Measurements from ENCODE around the gene PTPN3.

Gene PTPN3

DNA sequence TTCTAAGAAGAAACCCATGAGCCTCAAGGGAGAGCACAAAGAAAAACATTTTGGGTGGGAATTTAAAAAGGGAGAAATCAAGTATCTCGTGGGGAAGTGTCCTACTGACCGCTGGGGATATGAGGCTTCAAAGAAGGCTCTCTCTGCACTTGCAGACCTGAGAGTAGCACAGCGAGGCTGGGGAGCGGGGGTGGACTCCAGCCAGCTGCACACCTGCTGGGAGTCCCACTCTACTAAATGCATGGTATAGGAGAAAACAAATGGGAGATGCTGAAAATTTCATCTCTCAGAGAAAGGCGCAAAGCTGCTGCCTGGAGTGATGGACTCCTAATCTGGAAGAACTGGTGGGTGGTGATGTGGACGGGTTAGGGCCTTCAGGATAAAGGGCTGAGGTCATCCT lies 110.3 kb downstream of the PTPN3 start:
- H3K9me3 ChIP-seq (ENCODE audit: control insufficient read depth, insufficient read depth, low read length) = no peaks in the 10 kb centered on the region
- H3K4me1 ChIP-seq (ENCODE audit: control insufficient read depth, insufficient read depth, low read length) = no peaks in the 10 kb centered on the region
- peaks cover 4% of the 10 kb centered on the region for H3K36me3 ChIP-seq (ENCODE audit: control insufficient read depth, insufficient read depth, low read length)
- H3K27me3 ChIP-seq (ENCODE audit: control insufficient read depth, insufficient read depth, low read length) = no peaks in the 10 kb centered on the region
- no peak overlapping the region for H3K9ac ChIP-seq (ENCODE audit: low read depth, low read length)
- H3K4me3 ChIP-seq (ENCODE audit: low read depth, low read length) = no peak overlapping the region

DNA sequence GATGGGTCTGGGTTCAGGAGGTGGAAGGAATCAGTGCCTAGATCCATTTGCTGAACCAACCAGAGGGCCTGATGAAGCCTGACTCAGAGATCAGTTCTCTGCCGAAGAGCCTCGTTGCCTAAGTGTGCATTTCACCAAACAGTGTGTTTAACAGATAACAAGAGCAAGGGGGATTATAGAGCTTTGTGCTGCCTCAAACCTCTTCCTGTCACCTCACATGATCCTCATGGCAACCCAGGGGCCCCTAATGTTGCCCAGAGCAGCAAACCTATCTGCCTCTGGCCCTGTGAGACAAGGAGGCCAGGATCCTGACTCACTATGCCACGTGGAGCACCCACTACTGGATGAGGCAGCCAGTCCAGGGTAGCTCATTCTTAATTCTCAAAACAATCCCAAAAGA lies 110.9 kb downstream of the PTPN3 start:
- no peaks in the 10 kb centered on the region for H3K9me3 ChIP-seq (ENCODE audit: control insufficient read depth, insufficient read depth, low read length)
- H3K9ac ChIP-seq (ENCODE audit: low read depth, low read length) = no peak overlapping the region
- H3K27me3 ChIP-seq (ENCODE audit: control insufficient read depth, insufficient read depth, low read length) = no peaks in the 10 kb centered on the region
- peaks cover 4% of the 10 kb centered on the region for H3K36me3 ChIP-seq (ENCODE audit: control insufficient read depth, insufficient read depth, low read length)
- H3K4me1 ChIP-seq (ENCODE audit: control insufficient read depth, insufficient read depth, low read length) = no peaks in the 10 kb centered on the region
- no peak overlapping the region for H3K4me3 ChIP-seq (ENCODE audit: low read depth, low read length)

DNA sequence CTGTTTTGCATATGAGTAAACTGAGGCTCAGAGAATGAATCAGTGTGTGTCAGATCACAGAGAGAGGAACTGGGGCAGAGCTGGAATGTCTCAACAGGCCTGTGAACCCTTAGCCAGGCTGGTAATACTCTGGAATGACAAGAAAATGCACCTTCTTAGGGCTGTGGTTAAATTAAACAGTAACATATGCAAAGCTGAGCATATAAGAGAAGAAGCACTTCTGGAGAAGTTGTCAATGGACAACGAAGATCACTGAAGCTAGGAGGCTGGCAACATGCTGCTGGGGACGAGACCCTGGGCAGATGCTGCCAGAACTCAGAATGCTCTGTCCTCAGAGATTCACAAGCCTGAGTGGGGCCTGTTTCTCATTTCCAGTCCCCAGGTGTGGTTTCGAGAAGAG lies 112.6 kb downstream of the PTPN3 start:
- H3K9ac ChIP-seq (ENCODE audit: low read depth, low read length) = no peak overlapping the region
- H3K4me3 ChIP-seq (ENCODE audit: low read depth, low read length) = no peak overlapping the region
- H3K9me3 ChIP-seq (ENCODE audit: control insufficient read depth, insufficient read depth, low read length) = no peaks in the 10 kb centered on the region
- H3K27me3 ChIP-seq (ENCODE audit: control insufficient read depth, insufficient read depth, low read length) = no peaks in the 10 kb centered on the region
- peaks cover 4% of the 10 kb centered on the region for H3K36me3 ChIP-seq (ENCODE audit: control insufficient read depth, insufficient read depth, low read length)
- H3K4me1 ChIP-seq (ENCODE audit: control insufficient read depth, insufficient read depth, low read length) = no peaks in the 10 kb centered on the region

DNA sequence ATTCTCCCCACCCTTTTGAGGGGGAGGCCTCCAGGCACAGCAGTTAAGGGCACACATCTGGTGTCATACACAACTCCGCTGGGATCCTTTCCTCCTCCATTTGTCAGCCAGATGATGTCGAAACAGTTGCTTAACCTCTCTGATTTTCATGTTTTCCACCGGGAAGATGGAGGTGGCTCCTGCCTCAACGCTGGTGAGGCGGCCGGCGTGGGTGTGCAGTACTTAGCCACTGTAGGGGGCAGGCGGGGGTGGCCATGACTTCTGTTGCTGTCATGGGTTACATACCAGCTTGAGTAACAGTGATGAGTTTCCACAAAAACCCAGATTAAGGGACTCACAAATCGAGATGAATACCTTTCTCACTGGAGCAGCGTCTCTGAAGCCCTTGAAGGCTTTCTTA lies 114.2 kb downstream of the PTPN3 start:
- no peaks in the 10 kb centered on the region for H3K9me3 ChIP-seq (ENCODE audit: control insufficient read depth, insufficient read depth, low read length)
- no peak overlapping the region for H3K9ac ChIP-seq (ENCODE audit: low read depth, low read length)
- peaks cover 4% of the 10 kb centered on the region for H3K36me3 ChIP-seq (ENCODE audit: control insufficient read depth, insufficient read depth, low read length)
- no peaks in the 10 kb centered on the region for H3K27me3 ChIP-seq (ENCODE audit: control insufficient read depth, insufficient read depth, low read length)
- H3K4me1 ChIP-seq (ENCODE audit: control insufficient read depth, insufficient read depth, low read length) = no peaks in the 10 kb centered on the region
- H3K4me3 ChIP-seq (ENCODE audit: low read depth, low read length) = no peak overlapping the region

DNA sequence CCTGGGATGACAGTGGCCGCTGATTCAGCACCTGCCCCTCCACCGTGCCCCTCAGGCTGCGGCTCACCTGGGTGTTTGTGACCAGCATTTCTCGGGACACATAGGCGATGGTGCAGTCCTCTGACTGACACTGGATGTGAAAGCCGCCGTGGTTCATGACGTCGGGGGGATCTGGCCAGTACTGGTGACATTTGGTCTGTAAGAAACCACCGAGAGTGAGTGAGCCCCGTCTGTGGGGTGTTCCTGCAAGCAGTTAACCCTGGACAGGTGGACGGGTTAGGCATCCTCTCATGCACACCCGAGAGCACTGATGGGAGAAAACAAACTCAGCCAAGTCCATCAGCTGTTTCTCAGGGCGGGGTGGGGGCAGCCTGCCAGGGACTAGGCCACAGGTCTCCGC lies 114.8 kb downstream of the PTPN3 start:
- no peaks in the 10 kb centered on the region for H3K4me1 ChIP-seq (ENCODE audit: control insufficient read depth, insufficient read depth, low read length)
- no peak overlapping the region for H3K9ac ChIP-seq (ENCODE audit: low read depth, low read length)
- no peak overlapping the region for H3K4me3 ChIP-seq (ENCODE audit: low read depth, low read length)
- H3K27me3 ChIP-seq (ENCODE audit: control insufficient read depth, insufficient read depth, low read length) = no peaks in the 10 kb centered on the region
- H3K9me3 ChIP-seq (ENCODE audit: control insufficient read depth, insufficient read depth, low read length) = no peaks in the 10 kb centered on the region
- H3K36me3 ChIP-seq (ENCODE audit: control insufficient read depth, insufficient read depth, low read length) = peaks cover 4% of the 10 kb centered on the region

DNA sequence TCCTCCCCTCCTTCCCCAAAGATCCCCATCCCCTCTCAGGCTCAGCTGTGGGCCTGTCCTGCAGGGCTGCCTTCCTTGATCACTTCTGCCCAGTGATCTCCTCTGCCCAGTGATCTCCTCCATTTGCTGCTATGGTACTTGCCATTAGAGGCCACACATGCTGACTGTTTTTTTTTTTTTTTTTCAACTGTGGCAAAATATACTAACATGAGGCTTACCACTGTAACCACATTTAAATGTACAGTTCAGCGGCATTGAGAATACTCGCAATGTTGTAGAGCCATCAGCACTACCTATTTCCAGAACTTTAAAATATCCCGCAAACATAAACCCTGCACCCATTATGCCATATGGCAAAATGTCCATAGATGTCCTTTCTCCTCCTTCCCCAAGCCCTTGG lies 115.5 kb downstream of the PTPN3 start:
- Histone ChIP-seq H3K4me1 (ENCODE audit: control insufficient read depth, insufficient read depth, low read length) (no peaks in the 10 kb centered on the region), H3K36me3 (ENCODE audit: control insufficient read depth, insufficient read depth, low read length) (peaks cover 4% of the 10 kb centered on the region), H3K27me3 (ENCODE audit: control insufficient read depth, insufficient read depth, low read length) (no peaks in the 10 kb centered on the region), H3K4me3 (ENCODE audit: low read depth, low read length) (no peak overlapping the region), H3K9ac (ENCODE audit: low read depth, low read length) (no peak overlapping the region), H3K9me3 (ENCODE audit: control insufficient read depth, insufficient read depth, low read length) (no peaks in the 10 kb centered on the region)

DNA sequence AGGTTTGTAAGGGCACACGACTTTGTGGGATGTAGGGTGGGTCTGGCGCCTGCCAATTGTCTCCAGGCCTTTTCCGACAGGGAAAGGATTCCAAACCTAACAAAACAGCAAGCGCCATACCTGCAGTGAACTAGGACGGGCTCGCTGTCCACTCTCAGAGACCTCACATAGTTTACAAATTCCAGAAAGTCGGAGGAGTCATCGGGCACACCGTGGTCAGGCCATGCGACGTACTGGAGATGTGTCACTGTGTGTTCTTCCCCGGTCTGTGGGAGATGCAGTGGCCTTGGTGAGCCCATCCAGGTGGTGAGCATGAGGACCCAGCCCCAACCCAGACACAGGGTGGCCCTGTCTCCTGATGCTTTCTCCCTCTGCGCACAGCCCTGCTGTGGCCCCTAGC lies 115.9 kb downstream of the PTPN3 start:
- H3K27me3 ChIP-seq (ENCODE audit: control insufficient read depth, insufficient read depth, low read length) = no peaks in the 10 kb centered on the region
- H3K36me3 ChIP-seq (ENCODE audit: control insufficient read depth, insufficient read depth, low read length) = peaks cover 4% of the 10 kb centered on the region
- no peaks in the 10 kb centered on the region for H3K4me1 ChIP-seq (ENCODE audit: control insufficient read depth, insufficient read depth, low read length)
- no peaks in the 10 kb centered on the region for H3K9me3 ChIP-seq (ENCODE audit: control insufficient read depth, insufficient read depth, low read length)
- H3K4me3 ChIP-seq (ENCODE audit: low read depth, low read length) = no peak overlapping the region
- H3K9ac ChIP-seq (ENCODE audit: low read depth, low read length) = no peak overlapping the region

DNA sequence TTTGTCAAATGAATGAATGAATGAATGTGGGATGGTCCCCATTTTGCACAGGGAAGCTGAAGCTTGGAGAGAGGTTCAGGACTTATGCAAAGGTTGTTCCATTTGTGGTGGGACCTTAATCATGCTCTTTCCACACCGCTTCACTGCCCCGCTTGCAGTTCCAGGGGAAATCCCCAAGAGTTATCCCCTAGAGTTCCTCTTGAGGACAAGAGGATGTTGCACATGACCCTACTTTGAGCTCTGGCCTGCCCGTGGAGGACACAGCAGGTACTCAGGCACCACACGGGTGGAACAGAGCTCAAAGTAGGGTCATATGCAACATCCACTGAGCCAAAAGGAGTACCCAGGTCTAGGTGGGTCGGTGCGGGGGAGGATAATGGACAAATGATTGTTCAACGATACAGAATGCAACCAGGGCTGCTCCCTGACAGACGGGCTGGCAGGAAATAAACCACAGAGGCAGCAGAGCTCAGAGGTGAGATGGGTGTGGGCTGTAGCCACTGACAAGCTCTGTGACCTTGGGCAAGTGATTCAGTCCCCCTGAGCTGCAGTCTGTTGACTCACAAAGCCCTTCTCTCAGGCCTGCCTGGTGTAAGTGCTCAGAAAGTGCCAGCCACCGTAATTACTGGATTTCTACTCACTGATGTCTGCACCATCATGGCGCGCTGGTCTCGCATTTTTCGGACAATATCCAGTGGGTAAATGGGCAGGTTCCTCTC lies 116.9 kb downstream of the PTPN3 start:
- H3K9me3 ChIP-seq (ENCODE audit: control insufficient read depth, insufficient read depth, low read length) = no peaks in the 10 kb centered on the region
- H3K36me3 ChIP-seq (ENCODE audit: control insufficient read depth, insufficient read depth, low read length) = peaks cover 4% of the 10 kb centered on the region
- H3K4me3 ChIP-seq (ENCODE audit: low read depth, low read length) = no peak overlapping the region
- H3K4me1 ChIP-seq (ENCODE audit: control insufficient read depth, insufficient read depth, low read length) = no peaks in the 10 kb centered on the region
- no peaks in the 10 kb centered on the region for H3K27me3 ChIP-seq (ENCODE audit: control insufficient read depth, insufficient read depth, low read length)
- no peak overlapping the region for H3K9ac ChIP-seq (ENCODE audit: low read depth, low read length)

DNA sequence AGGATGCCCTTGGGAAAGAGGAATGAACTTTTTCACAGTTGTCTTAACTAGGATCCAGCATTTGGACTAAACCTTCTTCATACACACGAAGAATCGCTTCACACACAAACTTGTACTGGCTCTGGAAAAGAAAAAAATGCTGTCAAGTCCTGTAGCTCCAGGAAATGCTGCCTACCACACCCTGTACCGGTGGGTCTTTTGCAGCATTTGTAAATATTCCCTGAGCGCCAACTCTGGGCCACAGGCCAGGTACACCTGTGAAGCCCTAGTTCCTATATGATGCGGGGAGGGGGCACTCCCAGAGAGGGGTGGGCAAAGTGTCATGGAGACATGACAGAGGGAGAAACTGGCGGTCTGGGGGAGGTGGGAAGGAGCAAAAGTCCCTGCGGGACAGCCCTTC lies 118.6 kb downstream of the PTPN3 start:
- no peaks in the 10 kb centered on the region for H3K9me3 ChIP-seq (ENCODE audit: control insufficient read depth, insufficient read depth, low read length)
- H3K27me3 ChIP-seq (ENCODE audit: control insufficient read depth, insufficient read depth, low read length) = no peaks in the 10 kb centered on the region
- H3K9ac ChIP-seq (ENCODE audit: low read depth, low read length) = no peak overlapping the region
- H3K36me3 ChIP-seq (ENCODE audit: control insufficient read depth, insufficient read depth, low read length) = peaks cover 4% of the 10 kb centered on the region
- no peaks in the 10 kb centered on the region for H3K4me1 ChIP-seq (ENCODE audit: control insufficient read depth, insufficient read depth, low read length)
- no peak overlapping the region for H3K4me3 ChIP-seq (ENCODE audit: low read depth, low read length)

DNA sequence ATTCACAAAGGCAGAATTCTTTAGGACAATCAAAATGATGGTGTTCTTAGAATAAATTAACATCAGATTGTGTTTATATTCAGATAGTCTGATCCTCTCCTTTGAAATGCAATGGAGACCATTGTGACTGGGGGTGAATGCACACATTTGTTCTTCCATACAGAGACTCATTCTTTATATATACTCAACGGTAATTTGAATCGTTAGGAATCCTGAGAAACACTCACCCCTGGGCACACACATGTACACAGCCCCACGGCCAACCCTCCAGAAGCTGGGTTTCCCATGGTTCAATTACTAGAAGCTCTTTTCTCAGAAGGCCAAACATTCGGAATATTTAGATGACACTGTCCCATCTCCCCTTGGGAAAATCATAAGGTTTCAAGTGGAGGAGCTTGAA lies 119.8 kb downstream of the PTPN3 start:
- no peak overlapping the region for H3K9ac ChIP-seq (ENCODE audit: low read depth, low read length)
- no peaks in the 10 kb centered on the region for H3K27me3 ChIP-seq (ENCODE audit: control insufficient read depth, insufficient read depth, low read length)
- no peaks in the 10 kb centered on the region for H3K36me3 ChIP-seq (ENCODE audit: control insufficient read depth, insufficient read depth, low read length)
- no peaks in the 10 kb centered on the region for H3K9me3 ChIP-seq (ENCODE audit: control insufficient read depth, insufficient read depth, low read length)
- no peak overlapping the region for H3K4me3 ChIP-seq (ENCODE audit: low read depth, low read length)
- H3K4me1 ChIP-seq (ENCODE audit: control insufficient read depth, insufficient read depth, low read length) = no peaks in the 10 kb centered on the region

DNA sequence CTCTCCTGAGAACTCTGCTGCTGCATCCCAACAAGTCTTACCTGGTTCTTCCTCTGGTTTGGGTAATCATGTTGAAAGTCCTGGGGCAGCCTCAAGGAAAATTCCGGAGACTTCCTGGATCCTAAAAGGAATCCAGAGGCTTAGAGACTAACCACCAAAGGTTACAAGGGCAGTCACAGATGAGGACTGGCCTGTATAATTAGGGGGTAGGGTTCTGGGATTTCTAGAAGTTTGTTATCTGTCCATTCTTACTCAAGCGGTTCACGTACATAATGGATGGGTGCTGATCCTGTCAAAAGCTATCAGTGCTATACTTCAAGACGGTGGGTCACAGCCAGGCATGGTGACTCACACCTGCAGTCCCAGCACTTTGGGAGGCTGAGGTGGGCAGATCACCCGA lies 125.9 kb downstream of the PTPN3 start:
- H3K4me3 ChIP-seq (ENCODE audit: low read depth, low read length) = no peak overlapping the region
- H3K27me3 ChIP-seq (ENCODE audit: control insufficient read depth, insufficient read depth, low read length) = no peaks in the 10 kb centered on the region
- H3K36me3 ChIP-seq (ENCODE audit: control insufficient read depth, insufficient read depth, low read length) = no peaks in the 10 kb centered on the region
- no peak overlapping the region for H3K9ac ChIP-seq (ENCODE audit: low read depth, low read length)
- no peaks in the 10 kb centered on the region for H3K4me1 ChIP-seq (ENCODE audit: control insufficient read depth, insufficient read depth, low read length)
- H3K9me3 ChIP-seq (ENCODE audit: control insufficient read depth, insufficient read depth, low read length) = no peaks in the 10 kb centered on the region

DNA sequence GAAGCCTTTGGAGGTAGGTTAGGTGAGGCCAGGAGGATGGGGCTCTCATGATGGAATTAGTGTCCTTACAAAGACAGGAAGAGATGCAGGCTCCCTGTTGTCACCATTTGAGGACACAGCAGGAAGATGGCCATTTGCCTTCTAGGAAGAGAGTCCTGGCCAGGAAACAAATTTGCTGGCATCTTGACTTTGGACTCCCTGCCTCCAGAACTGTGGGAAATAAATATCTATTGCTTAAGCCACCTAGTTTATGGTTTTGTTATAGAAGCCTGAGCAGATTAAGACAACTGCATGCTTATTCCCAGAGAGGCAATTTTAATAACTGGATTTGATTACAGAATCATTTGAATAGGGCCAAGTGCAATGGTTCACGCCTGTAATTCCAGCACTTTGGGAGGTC lies 126.7 kb downstream of the PTPN3 start:
- no peak overlapping the region for H3K9ac ChIP-seq (ENCODE audit: low read depth, low read length)
- no peaks in the 10 kb centered on the region for H3K9me3 ChIP-seq (ENCODE audit: control insufficient read depth, insufficient read depth, low read length)
- no peaks in the 10 kb centered on the region for H3K27me3 ChIP-seq (ENCODE audit: control insufficient read depth, insufficient read depth, low read length)
- H3K4me3 ChIP-seq (ENCODE audit: low read depth, low read length) = no peak overlapping the region
- no peaks in the 10 kb centered on the region for H3K36me3 ChIP-seq (ENCODE audit: control insufficient read depth, insufficient read depth, low read length)
- no peaks in the 10 kb centered on the region for H3K4me1 ChIP-seq (ENCODE audit: control insufficient read depth, insufficient read depth, low read length)

All from iPS-15b (cell line).